GM18951 (cell line): ENCODE results near the gene MAGEC2.

ENCODE experiments used
- POLR2A ChIP-seq: IDR thresholded peaks from 4 replicates; pipeline ENCODE4 v1.6.1; 2011; ENCODE audit warnings: mild to moderate bottlenecking; ENCODE audit not compliant: insufficient read length, insufficient read depth; ENCODE audit errors: extremely low read depth
- in situ Hi-C: fragments of 300-500 bp; cut with MboI; formaldehyde crosslinking; loops from one replicate; pipeline ENCODE4 v1.12.0; 2022; ENCODE audit warnings: low sequenced_read_pairs, mixed read lengths, inconsistent platforms; ENCODE audit not compliant: unreplicated experiment

MAGEC2 gene, protein sequence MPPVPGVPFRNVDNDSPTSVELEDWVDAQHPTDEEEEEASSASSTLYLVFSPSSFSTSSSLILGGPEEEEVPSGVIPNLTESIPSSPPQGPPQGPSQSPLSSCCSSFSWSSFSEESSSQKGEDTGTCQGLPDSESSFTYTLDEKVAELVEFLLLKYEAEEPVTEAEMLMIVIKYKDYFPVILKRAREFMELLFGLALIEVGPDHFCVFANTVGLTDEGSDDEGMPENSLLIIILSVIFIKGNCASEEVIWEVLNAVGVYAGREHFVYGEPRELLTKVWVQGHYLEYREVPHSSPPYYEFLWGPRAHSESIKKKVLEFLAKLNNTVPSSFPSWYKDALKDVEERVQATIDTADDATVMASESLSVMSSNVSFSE

DNA sequence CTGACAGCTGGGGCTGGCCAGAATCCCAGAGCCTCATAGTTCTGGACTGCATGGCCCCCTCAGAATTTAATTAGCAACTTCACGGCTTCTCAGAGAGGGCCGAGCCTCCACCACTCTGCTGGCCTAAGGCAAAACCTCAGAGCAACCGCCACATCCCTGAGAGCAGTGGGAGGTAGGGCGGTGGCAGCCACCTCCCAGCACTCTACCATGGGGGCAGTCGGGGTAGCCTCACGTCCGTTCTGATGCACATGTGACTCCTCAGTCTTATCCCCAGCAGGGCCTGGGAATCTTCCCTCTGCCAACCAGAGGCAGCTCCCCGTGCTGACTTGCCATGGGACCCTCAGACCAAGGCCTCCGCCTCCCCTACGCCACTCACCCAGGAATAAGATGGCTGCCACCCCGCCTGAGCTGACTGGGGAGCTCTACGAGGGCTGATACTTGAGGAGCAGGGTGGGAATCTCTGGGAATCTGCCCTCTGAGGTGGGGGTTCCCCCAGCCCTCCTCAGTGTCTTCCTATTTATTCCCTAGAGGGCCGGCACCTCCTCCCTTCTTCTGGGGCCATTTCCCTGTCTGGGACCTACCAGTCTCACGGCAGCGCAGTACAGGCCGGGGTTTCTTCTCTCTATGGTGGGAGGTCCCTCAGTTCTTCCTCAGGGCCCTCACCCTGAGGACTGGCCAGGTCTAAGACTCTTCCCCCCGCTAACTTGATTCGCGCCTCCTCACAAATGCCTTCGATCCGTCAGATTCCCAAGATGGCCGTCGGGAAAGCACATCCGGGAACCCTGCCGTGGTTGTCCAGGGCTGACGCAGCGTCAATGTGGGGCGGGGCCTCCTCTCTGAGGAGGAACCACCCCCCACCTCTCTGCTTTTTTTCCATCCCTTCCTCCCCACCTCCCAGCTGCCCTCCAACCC lies at the start of gene MAGEC2:
Gene MAGEC2 (minus strand): TSS at position 769 of the 912 bp plus-strand sequence. CDS start 1,303 bp downstream, outside the sequence.
- in situ Hi-C loops = no loop called here
- no peak for TF ChIP-seq POLR2A

DNA sequence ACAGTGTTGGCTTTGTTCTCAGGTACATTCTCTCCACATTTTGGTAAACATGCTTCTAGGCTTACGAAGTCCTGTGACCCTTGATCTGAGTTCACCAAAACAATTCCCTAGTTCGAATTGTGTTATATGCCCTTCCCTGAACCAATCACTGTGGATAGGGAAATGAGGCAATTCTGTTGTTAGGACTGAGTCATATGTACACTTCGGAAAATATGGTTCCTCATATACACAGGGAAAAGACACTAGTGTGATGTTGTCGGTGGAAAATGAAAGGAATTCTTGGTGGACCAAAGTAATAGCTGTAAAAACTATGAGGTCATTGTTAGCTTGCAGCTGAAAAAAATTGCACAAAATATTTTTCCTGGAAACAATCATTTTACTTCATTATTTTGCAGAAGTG lies 46.6 kb upstream of the MAGEC2 start:
- in situ Hi-C loops = no loop called here
- TF ChIP-seq POLR2A = no peak

DNA sequence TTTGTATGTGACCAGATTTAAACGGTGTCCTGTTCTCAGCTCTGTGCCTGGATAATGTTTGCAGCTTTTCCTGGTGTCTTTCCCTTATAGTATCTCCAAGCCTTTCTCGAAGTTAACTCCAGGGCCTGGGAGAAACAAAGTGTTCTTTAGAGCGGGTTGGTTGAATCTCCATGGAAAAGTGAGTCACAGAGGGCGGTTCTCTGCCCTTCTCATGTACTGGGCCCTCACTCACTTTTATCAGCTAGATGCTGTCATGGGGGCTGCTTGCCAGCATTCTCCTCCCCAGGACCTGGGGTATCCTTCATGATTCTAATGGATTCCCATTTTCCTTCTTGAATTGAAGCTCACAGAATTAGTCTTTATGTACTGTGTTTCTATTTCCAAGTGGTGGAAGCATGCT lies 46.1 kb upstream of the MAGEC2 start:
- no peak for TF ChIP-seq POLR2A
- in situ Hi-C loops = no loop called here

DNA sequence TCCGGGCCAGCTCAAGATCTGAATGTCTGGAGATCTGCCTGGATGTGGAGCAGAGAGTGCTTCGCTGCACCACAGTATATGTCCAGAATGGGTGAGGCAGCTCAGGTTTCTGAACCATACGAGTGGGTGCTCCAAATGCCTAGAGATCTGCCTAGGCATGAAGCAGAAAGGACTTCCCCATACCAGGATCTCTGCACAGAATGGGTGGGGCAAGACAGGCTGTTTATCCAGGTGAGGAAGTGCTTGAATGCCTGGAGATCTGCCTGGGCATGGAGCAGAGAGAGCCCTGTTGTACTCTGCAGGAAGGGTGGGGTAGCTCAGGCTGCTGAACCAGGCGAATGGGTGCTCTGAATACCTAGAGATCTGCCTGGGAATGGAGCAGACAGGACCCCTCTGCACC lies 45.4 kb upstream of the MAGEC2 start:
- no peak for TF ChIP-seq POLR2A
- in situ Hi-C loops = no loop called here

DNA sequence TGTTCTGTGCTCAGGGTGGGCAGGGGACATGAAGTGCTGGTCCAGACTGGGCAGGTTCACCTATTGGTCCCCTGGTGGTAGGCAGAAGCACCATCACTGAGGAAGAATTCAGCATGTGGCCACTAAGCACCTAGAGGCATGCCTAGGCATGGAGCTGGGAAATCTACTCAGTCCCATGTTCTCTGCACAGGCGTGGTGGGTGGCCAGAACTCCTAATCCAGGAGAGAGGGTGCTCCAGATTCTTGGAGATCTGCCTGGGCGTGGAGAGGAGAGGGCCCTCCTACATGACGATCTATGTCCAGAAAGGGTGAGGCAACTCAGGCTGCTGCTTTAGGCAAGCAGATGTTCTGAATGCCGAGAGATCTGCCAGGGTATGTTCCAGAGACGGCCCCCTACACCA lies 44.6 kb upstream of the MAGEC2 start:
- in situ Hi-C loops = no loop called here

DNA sequence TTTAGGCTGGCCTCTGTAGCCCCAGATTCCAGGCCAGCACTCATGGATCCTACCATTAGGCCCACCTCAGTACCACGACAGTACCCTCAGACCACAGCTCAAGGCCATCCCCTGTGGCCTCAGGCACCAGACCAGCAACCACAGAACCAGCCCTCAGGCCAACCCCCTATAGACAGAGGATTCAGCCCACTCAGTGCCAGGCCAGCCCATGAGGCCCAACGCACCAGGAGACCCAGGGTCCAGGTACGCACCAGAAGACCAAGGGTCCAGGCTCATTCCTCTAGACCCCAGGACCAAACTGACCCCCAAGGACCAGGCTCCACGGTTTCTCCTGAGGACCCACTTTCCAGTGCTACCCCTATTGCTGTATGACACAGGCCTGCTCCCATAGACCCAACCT lies 39.5 kb upstream of the MAGEC2 start:
- in situ Hi-C loops = no loop called here
- TF ChIP-seq POLR2A = no peak

More for the DNA sequence above, 44.6 kb upstream of the MAGEC2 start:
- no peak for TF ChIP-seq POLR2A

DNA sequence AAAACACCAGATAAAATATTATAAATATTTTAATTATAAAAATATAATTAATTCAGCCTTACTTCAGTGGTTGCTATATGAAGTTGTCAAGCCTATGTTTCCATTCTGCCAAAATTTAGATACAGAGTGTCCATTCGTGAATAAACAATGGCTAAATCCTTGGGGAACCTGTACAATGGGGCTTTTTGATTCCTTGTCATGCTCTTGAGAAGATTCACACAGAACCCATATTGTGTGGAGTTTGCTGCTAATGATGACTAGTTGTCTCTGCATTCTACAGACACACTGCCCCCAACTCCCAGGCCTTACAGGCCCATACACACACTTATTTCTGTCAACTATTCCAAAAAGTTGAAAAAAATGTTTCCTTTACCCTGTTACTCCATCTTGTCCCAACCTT lies 33.4 kb upstream of the MAGEC2 start:
- no peak for TF ChIP-seq POLR2A
- in situ Hi-C loops = no loop called here

DNA sequence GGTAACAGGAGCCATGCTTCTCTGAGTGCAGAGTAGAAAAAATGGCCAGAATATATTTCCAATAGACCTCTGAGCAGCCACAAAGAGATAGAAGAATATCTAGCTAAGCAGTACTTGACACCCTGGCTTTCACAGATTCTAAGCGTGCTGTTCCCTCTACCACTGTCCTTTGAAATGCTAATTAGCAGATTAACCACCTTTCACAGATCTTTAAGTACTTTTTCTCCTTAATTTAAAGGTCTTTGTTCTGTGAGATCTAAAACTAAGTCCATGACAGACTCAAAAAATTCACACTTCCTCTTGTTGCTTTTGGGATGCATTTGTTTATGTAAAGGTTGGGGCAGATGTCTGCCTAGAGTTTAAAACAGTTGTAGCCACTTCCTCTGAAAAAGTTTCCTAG lies 28.3 kb upstream of the MAGEC2 start:
- TF ChIP-seq POLR2A = no peak
- in situ Hi-C loops = no loop called here

DNA sequence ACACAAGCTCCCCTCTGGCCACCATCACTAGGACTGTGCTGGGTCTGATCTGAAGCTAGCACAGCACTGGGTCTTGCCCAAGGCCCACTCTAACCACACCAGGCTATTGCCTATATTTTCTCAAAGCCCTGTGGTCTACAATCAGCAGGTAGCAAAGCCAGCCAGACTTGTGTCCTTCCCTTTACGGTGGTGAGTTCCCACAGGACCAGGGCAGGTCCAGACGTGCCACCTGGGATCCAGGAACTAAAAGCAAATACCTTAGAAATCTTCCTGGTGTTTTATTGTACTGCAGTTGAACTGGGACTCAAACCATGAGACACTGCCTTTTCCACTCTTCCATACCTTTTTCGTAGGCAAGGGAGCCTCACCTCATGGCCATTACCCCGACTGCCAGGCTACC lies 9.0 kb upstream of the MAGEC2 start:
- no peak for TF ChIP-seq POLR2A
- in situ Hi-C loops = no loop called here

DNA sequence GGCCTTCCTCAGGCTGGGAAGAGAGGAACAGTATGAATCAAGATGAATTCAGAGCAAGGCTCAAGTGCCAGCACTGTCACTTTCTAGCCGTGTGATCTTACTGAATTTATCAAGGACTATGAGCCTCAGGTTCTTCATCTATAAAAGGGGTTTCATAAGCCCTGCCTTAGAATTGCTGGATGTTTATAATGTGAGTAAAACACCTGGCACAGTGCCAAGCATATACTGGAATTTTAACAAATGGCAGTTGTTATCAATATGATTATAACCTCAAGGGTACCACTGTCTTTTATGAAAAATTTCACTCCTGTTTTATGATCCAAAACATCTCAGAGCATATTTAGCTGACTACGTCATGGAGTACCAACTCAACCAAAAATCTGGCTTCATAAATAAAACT lies 4.0 kb downstream of the MAGEC2 start:
- in situ Hi-C loops = no loop called here
- no peak for TF ChIP-seq POLR2A

DNA sequence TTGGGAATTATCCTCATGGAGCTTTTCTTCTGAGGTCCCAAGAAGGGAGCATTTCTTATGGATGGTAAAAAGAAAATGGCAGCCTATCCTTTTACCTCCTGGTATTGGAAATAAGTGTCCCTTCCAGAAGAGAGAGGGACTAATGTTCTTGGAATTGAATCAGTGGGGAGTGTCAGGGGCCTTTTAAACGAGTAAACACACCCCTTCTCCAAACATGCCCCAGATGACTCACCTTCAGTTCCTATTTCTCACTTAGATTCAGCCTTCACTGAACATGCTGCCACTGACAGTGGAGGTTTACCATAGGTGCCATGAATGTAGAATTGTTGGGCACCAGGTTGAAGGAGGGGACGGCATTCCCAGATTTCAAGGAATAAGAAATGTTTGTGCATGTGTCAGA lies 19.0 kb downstream of the MAGEC2 start:
- in situ Hi-C loops = no loop called here
- no peak for TF ChIP-seq POLR2A

DNA sequence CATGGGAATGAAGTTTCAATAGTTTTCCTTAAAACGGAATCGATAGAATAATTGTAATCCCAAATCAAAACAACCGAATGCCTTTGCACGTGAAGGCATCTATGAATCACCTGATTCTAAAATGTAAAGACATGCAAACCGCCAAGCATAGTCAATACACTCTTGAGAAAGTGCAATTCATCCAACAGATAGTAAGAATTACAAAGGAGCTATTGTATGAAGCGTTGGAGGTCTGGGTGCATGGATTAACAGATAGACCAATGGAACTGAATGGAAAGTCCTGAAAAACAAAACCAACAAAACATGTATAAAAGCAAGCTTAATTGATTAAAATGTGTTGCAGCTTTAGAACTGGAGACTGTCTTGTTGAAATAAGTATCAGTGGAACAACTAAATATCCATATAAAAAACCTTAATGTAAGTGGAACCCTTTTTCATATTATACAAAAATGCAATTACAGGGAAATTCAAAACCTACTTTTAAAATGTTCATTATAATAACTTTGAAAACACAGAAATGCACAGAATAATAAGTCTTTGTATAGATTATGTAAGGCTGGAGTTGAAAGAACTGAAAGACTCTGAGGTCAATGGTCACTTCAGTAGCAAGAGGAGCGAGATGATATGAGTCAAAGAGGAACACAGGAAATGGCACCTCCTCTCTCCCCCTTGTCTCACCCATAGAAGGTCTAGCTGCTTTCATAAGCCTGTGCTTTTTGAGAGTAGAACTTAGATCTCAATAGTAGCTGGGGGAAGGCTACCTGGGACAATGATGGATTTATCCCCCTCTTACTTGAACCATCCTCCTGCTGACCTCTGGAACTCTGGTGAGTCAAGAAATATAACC lies 20.1 kb downstream of the MAGEC2 start:
- in situ Hi-C loops = no loop called here

DNA sequence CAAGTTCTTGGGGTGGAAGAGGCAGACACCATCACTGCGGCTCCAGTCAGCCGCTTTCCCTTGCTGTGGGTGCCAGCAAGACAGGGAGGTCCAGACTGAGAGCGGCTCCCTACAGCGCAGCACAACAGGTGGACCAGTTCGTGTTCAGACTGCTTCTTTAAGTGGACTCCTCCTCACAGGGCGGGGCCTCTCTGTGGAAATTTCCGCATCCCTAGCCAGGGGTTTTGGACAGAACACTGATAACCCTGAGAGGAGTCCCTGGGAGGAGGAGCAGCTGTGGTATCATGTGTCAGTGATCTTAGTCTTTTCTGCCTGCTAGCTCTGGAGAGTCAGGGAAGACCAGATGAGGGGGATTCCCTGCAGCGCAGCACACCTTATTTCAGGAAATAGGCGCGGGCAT lies 48.5 kb downstream of the MAGEC2 start:
- no peak for TF ChIP-seq POLR2A
- in situ Hi-C loops = no loop called here

More for the DNA sequence above, 20.1 kb downstream of the MAGEC2 start:
- no peak for TF ChIP-seq POLR2A
